ENCODE data around the gene PSG5. TPM values are rescaled to one million over a fixed set of nuclear protein-coding genes. Genes with fewer than 3 reads are reported as not detected.
"Not testable (repeated sequence)": the region's sequence is repeated elsewhere in the genome, so short reads cannot be mapped to it uniquely, and the experiment has no call there.

The PSG5 gene
- total RNA-seq, 1 experiment from 2014 or later = not detected

GRCh38 chr19:43207991-43208390, 21.7 kb upstream of the PSG5 start:
- H3K9me3 ChIP-seq (ENCODE audit: low read depth, low read length, poor library complexity, severe bottlenecking) = no peaks in the 10 kb centered on the region
- no peak overlapping the region for H3K4me3 ChIP-seq (ENCODE audit: low read depth, low read length, poor library complexity, severe bottlenecking)
- no peak overlapping the region for H3K27ac ChIP-seq (ENCODE audit: low read depth, low read length, poor library complexity, severe bottlenecking)
- ChIA-PET POLR2A (ENCODE audit: low non-redundant PET) (no interaction called here), CTCF (no interaction called here)
- DNase-seq (ENCODE audit: low spot score) = no peak
- TF ChIP-seq CTCF (conservative IDR thresholded peaks at IDR 0.05; ENCODE audit: low read depth, low read length) (no peak), EZH2 (IDR thresholded peaks at IDR 0.05; ENCODE audit: borderline replicate concordance, low read depth, low read length, poor library complexity, severe bottlenecking) (no peak)
- intact Hi-C loops (cut with micrococcal nuclease; ENCODE audit: unreplicated experiment) = no loop called here
- H3K36me3 ChIP-seq (ENCODE audit: insufficient read depth, low read length, poor library complexity, severe bottlenecking) = no peaks in the 10 kb centered on the region
- BruUV-seq (replicated peaks) = no TSS peak
- H3K4me1 ChIP-seq (ENCODE audit: insufficient read depth, low read length, poor library complexity, severe bottlenecking) = no peaks in the 10 kb centered on the region
- no peaks in the 10 kb centered on the region for H3K27me3 ChIP-seq (replicated peaks; ENCODE audit: insufficient read depth, low read depth, low read length, poor library complexity)

- H3K27ac ChIP-seq (ENCODE audit: low read depth, low read length, poor library complexity, severe bottlenecking); intact Hi-C loops (cut with micrococcal nuclease; ENCODE audit: unreplicated experiment); H3K9me3 ChIP-seq (ENCODE audit: low read depth, low read length, poor library complexity, severe bottlenecking); H3K27me3 ChIP-seq (replicated peaks; ENCODE audit: insufficient read depth, low read depth, low read length, poor library complexity); POLR2A ChIA-PET (ENCODE audit: low non-redundant PET); BruUV-seq (replicated peaks); H3K4me3 ChIP-seq (ENCODE audit: low read depth, low read length, poor library complexity, severe bottlenecking); H3K4me1 ChIP-seq (ENCODE audit: insufficient read depth, low read length, poor library complexity, severe bottlenecking); H3K36me3 ChIP-seq (ENCODE audit: insufficient read depth, low read length, poor library complexity, severe bottlenecking): not testable (repeated sequence)
- peak; percentile 53 for TF ChIP-seq CTCF (conservative IDR thresholded peaks at IDR 0.05; ENCODE audit: low read depth, low read length)
- peak; percentile 12 for DNase-seq (ENCODE audit: low spot score)
- CTCF ChIA-PET = interaction anchor here (0.7 kb wide), 1 partner anchor 105 kb away, joined by 6 read pairs; no protein-coding TSS in a partner anchor
These were observed 20.8 kb upstream of the PSG5 start for GRCh38 chr19:43207174-43207573.

- intact Hi-C loops (cut with micrococcal nuclease; ENCODE audit: unreplicated experiment); H3K4me3 ChIP-seq (ENCODE audit: low read depth, low read length, poor library complexity, severe bottlenecking); H3K36me3 ChIP-seq (ENCODE audit: insufficient read depth, low read length, poor library complexity, severe bottlenecking); H3K4me1 ChIP-seq (ENCODE audit: insufficient read depth, low read length, poor library complexity, severe bottlenecking); BruUV-seq (replicated peaks); H3K9me3 ChIP-seq (ENCODE audit: low read depth, low read length, poor library complexity, severe bottlenecking); POLR2A ChIA-PET (ENCODE audit: low non-redundant PET); CTCF ChIA-PET; DNase-seq (ENCODE audit: low spot score); H3K27ac ChIP-seq (ENCODE audit: low read depth, low read length, poor library complexity, severe bottlenecking); H3K27me3 ChIP-seq (replicated peaks; ENCODE audit: insufficient read depth, low read depth, low read length, poor library complexity): not testable (repeated sequence)
These were observed 19.3 kb upstream of the PSG5 start, which contains the start of gene PSG4 for GRCh38 chr19:43205471-43206105. PSG4 (minus strand) TSS chr19:43205638; CDS start chr19:43205536, 102 bp downstream.

GRCh38 chr19:43203611-43204010, 17.3 kb upstream of the PSG5 start:
- POLR2A ChIA-PET (ENCODE audit: low non-redundant PET); BruUV-seq (replicated peaks); H3K4me3 ChIP-seq (ENCODE audit: low read depth, low read length, poor library complexity, severe bottlenecking); H3K36me3 ChIP-seq (ENCODE audit: insufficient read depth, low read length, poor library complexity, severe bottlenecking); intact Hi-C loops (cut with micrococcal nuclease; ENCODE audit: unreplicated experiment); CTCF ChIA-PET; DNase-seq (ENCODE audit: low spot score); H3K27me3 ChIP-seq (replicated peaks; ENCODE audit: insufficient read depth, low read depth, low read length, poor library complexity); H3K27ac ChIP-seq (ENCODE audit: low read depth, low read length, poor library complexity, severe bottlenecking); H3K4me1 ChIP-seq (ENCODE audit: insufficient read depth, low read length, poor library complexity, severe bottlenecking); H3K9me3 ChIP-seq (ENCODE audit: low read depth, low read length, poor library complexity, severe bottlenecking): not testable (repeated sequence)

GRCh38 chr19:43201891-43202290, 15.6 kb upstream of the PSG5 start:
- POLR2A ChIA-PET (ENCODE audit: low non-redundant PET); BruUV-seq (replicated peaks); H3K4me3 ChIP-seq (ENCODE audit: low read depth, low read length, poor library complexity, severe bottlenecking); H3K9me3 ChIP-seq (ENCODE audit: low read depth, low read length, poor library complexity, severe bottlenecking); H3K4me1 ChIP-seq (ENCODE audit: insufficient read depth, low read length, poor library complexity, severe bottlenecking); H3K27me3 ChIP-seq (replicated peaks; ENCODE audit: insufficient read depth, low read depth, low read length, poor library complexity); H3K27ac ChIP-seq (ENCODE audit: low read depth, low read length, poor library complexity, severe bottlenecking); DNase-seq (ENCODE audit: low spot score); CTCF ChIA-PET; H3K36me3 ChIP-seq (ENCODE audit: insufficient read depth, low read length, poor library complexity, severe bottlenecking); intact Hi-C loops (cut with micrococcal nuclease; ENCODE audit: unreplicated experiment): not testable (repeated sequence)

- H3K4me3 ChIP-seq (ENCODE audit: low read depth, low read length, poor library complexity, severe bottlenecking); H3K36me3 ChIP-seq (ENCODE audit: insufficient read depth, low read length, poor library complexity, severe bottlenecking); H3K9me3 ChIP-seq (ENCODE audit: low read depth, low read length, poor library complexity, severe bottlenecking); DNase-seq (ENCODE audit: low spot score); H3K27ac ChIP-seq (ENCODE audit: low read depth, low read length, poor library complexity, severe bottlenecking); H3K27me3 ChIP-seq (replicated peaks; ENCODE audit: insufficient read depth, low read depth, low read length, poor library complexity); intact Hi-C loops (cut with micrococcal nuclease; ENCODE audit: unreplicated experiment); BruUV-seq (replicated peaks); POLR2A ChIA-PET (ENCODE audit: low non-redundant PET); CTCF ChIA-PET; H3K4me1 ChIP-seq (ENCODE audit: insufficient read depth, low read length, poor library complexity, severe bottlenecking): not testable (repeated sequence)
These were observed 15.0 kb upstream of the PSG5 start for GRCh38 chr19:43201337-43201801.
